Measurements from ENCODE around the gene VAMP5. TPM values are rescaled to one million over a fixed set of nuclear protein-coding genes. Genes with fewer than 3 reads are reported as not detected.

The VAMP5 gene
- total RNA-seq, 1 experiment from 2014 or later = 1.9 TPM

GRCh38 chr2:85600235-85600575, 16.0 kb downstream of the VAMP5 start:
- no peak overlapping the region for H2AFZ ChIP-seq (ENCODE audit: low read depth, low read length, poor library complexity, severe bottlenecking)
- H3K79me2 ChIP-seq (ENCODE audit: insufficient read depth, low read length) = peaks cover 18% of the 10 kb centered on the region
- H3K9me3 ChIP-seq (ENCODE audit: control insufficient read depth in 1 of 2, insufficient read depth in 1 of 2, low read depth in 1 of 2, low read length in 2 of 2) = no peaks in the 10 kb centered on the region
- ChIA-PET POLR2A (interaction anchor here (0.6 kb wide), 1 partner anchor 12 kb away, joined by 3 read pairs; the partner anchor contains the start of gene C2orf68), RAD21 (ENCODE audit: low non-redundant PET in 1 of 2, low total read pairs in 2 of 2, uncharacterized antibody in 2 of 2, unreplicated experiment in 2 of 2) (no interaction called here), CTCF (no interaction called here)
- H3K4me1 ChIP-seq (ENCODE audit: control insufficient read depth in 1 of 2, insufficient read depth in 2 of 2, low read length in 2 of 2) = peaks cover 11 to 25% of the 10 kb centered on the region in 2 experiments
- H3K4me3 ChIP-seq (replicated peaks in 1 of 2; ENCODE audit: low read depth in 1 of 2, low read length in 2 of 2) = no peak overlapping the region
- intact Hi-C loops (cut with micrococcal nuclease) = loop anchor here (5.0 kb wide), 1 partner anchor 188 kb away; the partner anchor contains the start of gene CAPG
- H3K9ac ChIP-seq (ENCODE audit: low read length) = no peak overlapping the region
- no peaks in the 10 kb centered on the region for H3K9me2 ChIP-seq (ENCODE audit: insufficient read depth)
- no peaks in the 10 kb centered on the region for H3K27me3 ChIP-seq (ENCODE audit: insufficient read depth, low read length)
- TF ChIP-seq SP1 (IDR thresholded peaks at IDR 0.05; ENCODE audit: low read depth) = no peak
- no peak for TF ChIP-seq FOSL1 (IDR thresholded peaks at IDR 0.05; ENCODE audit: low read depth)
- TF ChIP-seq TCF7L2 (IDR thresholded peaks at IDR 0.05; ENCODE audit: borderline replicate concordance, extremely low read depth, insufficient read depth, insufficient read length) = no peak
- no peak for TF ChIP-seq CEBPB (IDR thresholded peaks at IDR 0.05; ENCODE audit: low read depth)
- TF ChIP-seq JUND (IDR thresholded peaks at IDR 0.05) = no peak
- no peak for TF ChIP-seq EGR1 (IDR thresholded peaks at IDR 0.05; ENCODE audit: low read depth)
- TF ChIP-seq ZBTB33 (IDR thresholded peaks at IDR 0.05; ENCODE audit: extremely low read depth, insufficient replicate concordance, low read length) = no peak
- no peak for TF ChIP-seq POLR2AphosphoS5 (IDR thresholded peaks at IDR 0.05; ENCODE audit: low read depth, low read length)
- TF ChIP-seq ZFX (IDR thresholded peaks at IDR 0.05) = no peak
- TF ChIP-seq EZH2phosphoT487 (IDR thresholded peaks at IDR 0.05; ENCODE audit: borderline replicate concordance) = no peak
- TF ChIP-seq ZNF274 (IDR thresholded peaks at IDR 0.05; ENCODE audit: low read depth, low read length) = no peak
- TF ChIP-seq MAX (IDR thresholded peaks at IDR 0.05) = no peak
- no TSS peak for BruUV-seq (replicated peaks)
- peaks cover 4 to 5% of the 10 kb centered on the region in 2 experiments; a peak in 3 of 4 replicates for H3K36me3 ChIP-seq (ENCODE audit: control insufficient read depth in 1 of 2, insufficient read depth in 2 of 2, low read length in 2 of 2)
- no peaks in the 10 kb centered on the region for H4K20me1 ChIP-seq (ENCODE audit: insufficient read depth)
- DNase-seq (ENCODE audit: low read depth, low spot score) (no peak), ATAC-seq (no peak)
- H3K27ac ChIP-seq (ENCODE audit: low read depth, low read length) = no peak overlapping the region
- no peak overlapping the region for H3K4me2 ChIP-seq (ENCODE audit: low read length)

All from HCT116 (cell line).